ENCODE results near the gene CLEC10A.
"Not testable (repeated sequence)": the region's sequence is repeated elsewhere in the genome, so short reads cannot be mapped to it uniquely, and the experiment has no call there.

DNA sequence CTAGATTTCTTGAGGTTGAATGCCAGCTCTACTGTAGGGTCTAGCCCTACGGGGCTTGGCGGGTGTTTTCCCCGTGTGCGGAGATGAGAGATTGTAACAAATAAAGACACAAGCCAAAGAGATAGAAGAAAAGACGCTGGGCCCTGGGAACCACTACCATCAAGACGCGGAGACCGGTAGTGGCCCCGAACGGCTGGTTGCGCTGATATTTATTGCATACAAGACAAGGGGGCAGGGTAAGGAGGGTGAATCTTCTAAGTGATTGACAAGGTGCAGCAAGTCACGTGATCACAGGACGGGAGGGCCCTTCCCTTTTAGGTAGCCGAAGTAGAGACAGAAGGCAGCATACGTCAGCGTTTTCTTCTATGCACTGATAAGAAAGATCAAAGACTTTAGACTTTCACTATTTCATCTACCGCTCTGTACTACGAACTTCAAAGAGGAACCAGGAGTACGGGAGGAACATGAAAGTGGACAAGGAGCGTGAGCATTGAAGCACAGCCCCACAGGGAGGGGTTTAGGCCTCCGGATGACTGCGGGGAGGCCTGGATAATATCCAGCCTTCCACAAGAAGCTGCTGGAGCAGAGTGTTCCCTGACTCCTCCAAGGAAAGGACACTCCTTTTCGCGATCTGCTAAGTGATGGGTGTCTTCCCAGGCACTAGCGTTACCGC, 33.2 kb downstream of the CLEC10A start:
- not testable (repeated sequence) for TF ChIP-seq EZH2 (IDR thresholded peaks at IDR 0.05; ENCODE audit: insufficient read depth, poor library complexity, severe bottlenecking); EZH2phosphoT487 (IDR thresholded peaks at IDR 0.05; ENCODE audit: insufficient read depth, low read depth)

Data from GM23248 (cell line).